HEK293T (cell line): ENCODE data around the gene SPAG16.

Experiments used
- ARNT ChIP-seq: fragments of 450-650 bp; IDR thresholded peaks from 2 replicates; pipeline ENCODE4 v1.6.1; 2017; ENCODE audit warnings: mild to moderate bottlenecking
- FOXK2 ChIP-seq: fragments of 450-650 bp; IDR thresholded peaks from 2 replicates; pipeline ENCODE4 v1.6.1; 2016; ENCODE audit warnings: mild to moderate bottlenecking
- FOXM1 ChIP-seq: fragments of 450-650 bp; IDR thresholded peaks from 2 replicates; pipeline ENCODE4 v1.6.1; 2017; ENCODE audit warnings: mild to moderate bottlenecking, borderline replicate concordance
- HDGF ChIP-seq: fragments of 450-650 bp; IDR thresholded peaks from 2 replicates; pipeline ENCODE4 v1.6.1; 2017; ENCODE audit warnings: antibody characterized with exemption, borderline replicate concordance
- L3MBTL2 ChIP-seq: fragments of 450-650 bp; conservative IDR thresholded peaks from 2 replicates; pipeline ENCODE4 v1.6.1; 2016; ENCODE audit warnings: mild to moderate bottlenecking
- NFRKB ChIP-seq: fragments of 450-650 bp; IDR thresholded peaks from 2 replicates; pipeline ENCODE4 v1.6.1; 2016; ENCODE audit warnings: mild to moderate bottlenecking, moderate library complexity
- SP1 ChIP-seq: fragments of 450-650 bp; IDR thresholded peaks from 2 replicates; pipeline ENCODE4 v1.6.1; 2017
- SUZ12 ChIP-seq: fragments of 450-650 bp; IDR thresholded peaks from 2 replicates; pipeline ENCODE4 v1.6.1; 2016; ENCODE audit warnings: mild to moderate bottlenecking
- TARDBP ChIP-seq: fragments of 450-650 bp; IDR thresholded peaks from 2 replicates; pipeline ENCODE4 v1.6.1; 2016
- ZNF384 ChIP-seq: fragments of 450-650 bp; IDR thresholded peaks from 2 replicates; pipeline ENCODE4 v1.6.1; 2016
- TF ChIP-seq, protein P1 (sequence below): fragments of 450-650 bp; IDR thresholded peaks from 2 replicates; pipeline ENCODE4 v1.6.1; 2016

GRCh38 chr2:214265991-214266489 lies 981.8 kb downstream of the SPAG16 start:
- TF ChIP-seq FOXM1: no peak
- no peak for TF ChIP-seq NFRKB
- TF ChIP-seq, protein P1, sequence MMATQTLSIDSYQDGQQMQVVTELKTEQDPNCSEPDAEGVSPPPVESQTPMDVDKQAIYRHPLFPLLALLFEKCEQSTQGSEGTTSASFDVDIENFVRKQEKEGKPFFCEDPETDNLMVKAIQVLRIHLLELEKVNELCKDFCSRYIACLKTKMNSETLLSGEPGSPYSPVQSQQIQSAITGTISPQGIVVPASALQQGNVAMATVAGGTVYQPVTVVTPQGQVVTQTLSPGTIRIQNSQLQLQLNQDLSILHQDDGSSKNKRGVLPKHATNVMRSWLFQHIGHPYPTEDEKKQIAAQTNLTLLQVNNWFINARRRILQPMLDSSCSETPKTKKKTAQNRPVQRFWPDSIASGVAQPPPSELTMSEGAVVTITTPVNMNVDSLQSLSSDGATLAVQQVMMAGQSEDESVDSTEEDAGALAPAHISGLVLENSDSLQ: no peak
- TF ChIP-seq FOXK2: no peak
- no peak for TF ChIP-seq ARNT
- TF ChIP-seq ZNF384: no peak
- TF ChIP-seq HDGF: no peak
- TF ChIP-seq SP1: no peak
- no peak for TF ChIP-seq TARDBP
- TF ChIP-seq SUZ12: no peak
- no peak for TF ChIP-seq L3MBTL2
